ENCODE data around the gene IRAK3.

GRCh38 chr12:66217342-66217917, 28.4 kb downstream of the IRAK3 start:
- TF ChIP-seq CTCF (IDR thresholded peaks at IDR 0.05; ENCODE audit: poor library complexity, severe bottlenecking) (no peak), TAF1 (IDR thresholded peaks at IDR 0.05; ENCODE audit: low read depth) (no peak), EZH2 (IDR thresholded peaks at IDR 0.05; ENCODE audit: borderline replicate concordance, insufficient read depth, low read length, poor library complexity, severe bottlenecking) (no peak), EP300 (conservative IDR thresholded peaks at IDR 0.05; ENCODE audit: poor library complexity, severe bottlenecking) (no peak), POLR2AphosphoS5 (IDR thresholded peaks at IDR 0.05) (no peak), SMC3 (conservative IDR thresholded peaks at IDR 0.05; ENCODE audit: poor library complexity) (no peak), MXI1 (conservative IDR thresholded peaks at IDR 0.05; ENCODE audit: poor library complexity, severe bottlenecking) (no peak), RAD21 (conservative IDR thresholded peaks at IDR 0.05) (no peak)
- TF ChIP-seq, protein P1, sequence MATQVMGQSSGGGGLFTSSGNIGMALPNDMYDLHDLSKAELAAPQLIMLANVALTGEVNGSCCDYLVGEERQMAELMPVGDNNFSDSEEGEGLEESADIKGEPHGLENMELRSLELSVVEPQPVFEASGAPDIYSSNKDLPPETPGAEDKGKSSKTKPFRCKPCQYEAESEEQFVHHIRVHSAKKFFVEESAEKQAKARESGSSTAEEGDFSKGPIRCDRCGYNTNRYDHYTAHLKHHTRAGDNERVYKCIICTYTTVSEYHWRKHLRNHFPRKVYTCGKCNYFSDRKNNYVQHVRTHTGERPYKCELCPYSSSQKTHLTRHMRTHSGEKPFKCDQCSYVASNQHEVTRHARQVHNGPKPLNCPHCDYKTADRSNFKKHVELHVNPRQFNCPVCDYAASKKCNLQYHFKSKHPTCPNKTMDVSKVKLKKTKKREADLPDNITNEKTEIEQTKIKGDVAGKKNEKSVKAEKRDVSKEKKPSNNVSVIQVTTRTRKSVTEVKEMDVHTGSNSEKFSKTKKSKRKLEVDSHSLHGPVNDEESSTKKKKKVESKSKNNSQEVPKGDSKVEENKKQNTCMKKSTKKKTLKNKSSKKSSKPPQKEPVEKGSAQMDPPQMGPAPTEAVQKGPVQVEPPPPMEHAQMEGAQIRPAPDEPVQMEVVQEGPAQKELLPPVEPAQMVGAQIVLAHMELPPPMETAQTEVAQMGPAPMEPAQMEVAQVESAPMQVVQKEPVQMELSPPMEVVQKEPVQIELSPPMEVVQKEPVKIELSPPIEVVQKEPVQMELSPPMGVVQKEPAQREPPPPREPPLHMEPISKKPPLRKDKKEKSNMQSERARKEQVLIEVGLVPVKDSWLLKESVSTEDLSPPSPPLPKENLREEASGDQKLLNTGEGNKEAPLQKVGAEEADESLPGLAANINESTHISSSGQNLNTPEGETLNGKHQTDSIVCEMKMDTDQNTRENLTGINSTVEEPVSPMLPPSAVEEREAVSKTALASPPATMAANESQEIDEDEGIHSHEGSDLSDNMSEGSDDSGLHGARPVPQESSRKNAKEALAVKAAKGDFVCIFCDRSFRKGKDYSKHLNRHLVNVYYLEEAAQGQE (IDR thresholded peaks at IDR 0.05; ENCODE audit: borderline replicate concordance): no peak
